ENCODE data around the gene RNF38. TPM values are rescaled to one million over a fixed set of nuclear protein-coding genes. Genes with fewer than 3 reads are reported as not detected.

The RNF38 gene
- total RNA-seq, 1 donor, result 12.7 TPM

GRCh38 chr9:36400332-36401163 is 479 bp upstream of the RNF38 start:
- Histone ChIP-seq H2AFZ (ENCODE audit: low read length) (peak overlapping the region; percentile 80), H3K36me3 (ENCODE audit: insufficient read depth, low read length) (peaks cover 2% of the 10 kb centered on the region), H3K9me3 (ENCODE audit: low read depth, low read length) (no peaks in the 10 kb centered on the region), H3K27me3 (ENCODE audit: insufficient read depth, low read length) (no peaks in the 10 kb centered on the region), H4K20me1 (ENCODE audit: insufficient read depth, low read length) (peaks cover 15% of the 10 kb centered on the region), H3K79me2 (ENCODE audit: insufficient read depth, low read length) (peaks cover 59% of the 10 kb centered on the region), H3K4me3 (ENCODE audit: insufficient read depth, low read length) (peak overlapping the region; percentile 90), H3K4me1 (ENCODE audit: insufficient read depth, low read length) (peaks cover 25% of the 10 kb centered on the region), H3K4me2 (ENCODE audit: insufficient read depth, low read length) (peak overlapping the region; percentile 97), H3K27ac (ENCODE audit: low read depth, low read length) (peak overlapping the region; percentile 76)
- no peak for TF ChIP-seq CTCF (IDR thresholded peaks at IDR 0.05; ENCODE audit: extremely low read depth, low read depth, low read length)
- peak; percentile 99 for DNase-seq (ENCODE audit: insufficient read length, low spot score, missing footprints)

GRCh38 chr9:36398745-36399144 is 1.3 kb downstream of the RNF38 start:
- Histone ChIP-seq H3K4me1 (ENCODE audit: insufficient read depth, low read length) (peaks cover 25% of the 10 kb centered on the region), H2AFZ (ENCODE audit: low read length) (no peak overlapping the region), H3K27ac (ENCODE audit: low read depth, low read length) (peak overlapping the region; percentile 62), H3K9me3 (ENCODE audit: low read depth, low read length) (no peaks in the 10 kb centered on the region), H3K4me3 (ENCODE audit: insufficient read depth, low read length) (peak overlapping the region; percentile 34), H4K20me1 (ENCODE audit: insufficient read depth, low read length) (peaks cover 20% of the 10 kb centered on the region), H3K27me3 (ENCODE audit: insufficient read depth, low read length) (no peaks in the 10 kb centered on the region), H3K36me3 (ENCODE audit: insufficient read depth, low read length) (peaks cover 2% of the 10 kb centered on the region), H3K4me2 (ENCODE audit: insufficient read depth, low read length) (peak overlapping the region; percentile 30), H3K79me2 (ENCODE audit: insufficient read depth, low read length) (peaks cover 74% of the 10 kb centered on the region)
- DNase-seq (ENCODE audit: insufficient read length, low spot score, missing footprints), result peak; percentile 90
- no peak for TF ChIP-seq CTCF (IDR thresholded peaks at IDR 0.05; ENCODE audit: extremely low read depth, low read depth, low read length)

DNA sequence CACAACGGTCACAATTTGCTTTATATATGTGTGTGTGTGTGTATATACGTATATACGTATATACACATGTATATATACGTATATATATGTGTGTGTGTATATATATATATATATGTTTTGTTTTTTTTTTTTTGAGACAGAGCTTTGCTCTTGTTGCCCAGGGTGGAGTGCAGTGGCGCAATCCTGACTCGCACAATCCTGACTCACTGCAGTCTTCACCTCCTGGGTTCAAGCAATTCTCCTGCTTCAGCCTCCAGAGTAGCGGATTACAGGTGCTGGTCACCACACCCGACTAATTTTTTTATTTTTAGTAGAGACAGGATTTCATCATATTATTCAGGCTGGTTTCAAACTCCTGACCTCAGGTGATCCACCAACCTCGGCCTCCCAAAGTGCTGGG is 3.1 kb downstream of the RNF38 start:
- DNase-seq (ENCODE audit: insufficient read length, low spot score, missing footprints), result no peak
- H4K20me1 ChIP-seq (ENCODE audit: insufficient read depth, low read length), result peaks cover 29% of the 10 kb centered on the region
- H2AFZ ChIP-seq (ENCODE audit: low read length), result no peak overlapping the region
- no peaks in the 10 kb centered on the region for H3K9me3 ChIP-seq (ENCODE audit: low read depth, low read length)
- H3K4me2 ChIP-seq (ENCODE audit: insufficient read depth, low read length), result no peak overlapping the region
- TF ChIP-seq CTCF (IDR thresholded peaks at IDR 0.05; ENCODE audit: extremely low read depth, low read depth, low read length), result no peak
- H3K36me3 ChIP-seq (ENCODE audit: insufficient read depth, low read length), result peaks cover 2% of the 10 kb centered on the region
- no peak overlapping the region for H3K27ac ChIP-seq (ENCODE audit: low read depth, low read length)
- no peak overlapping the region for H3K4me3 ChIP-seq (ENCODE audit: insufficient read depth, low read length)
- H3K79me2 ChIP-seq (ENCODE audit: insufficient read depth, low read length), result peaks cover 88% of the 10 kb centered on the region
- H3K27me3 ChIP-seq (ENCODE audit: insufficient read depth, low read length), result no peaks in the 10 kb centered on the region
- peaks cover 27% of the 10 kb centered on the region for H3K4me1 ChIP-seq (ENCODE audit: insufficient read depth, low read length)

- no peak for TF ChIP-seq CTCF (IDR thresholded peaks at IDR 0.05; ENCODE audit: extremely low read depth, low read depth, low read length)
- Histone ChIP-seq H3K27me3 (ENCODE audit: insufficient read depth, low read length) (no peaks in the 10 kb centered on the region), H3K4me3 (ENCODE audit: insufficient read depth, low read length) (no peak overlapping the region), H4K20me1 (ENCODE audit: insufficient read depth, low read length) (peaks cover 30% of the 10 kb centered on the region), H3K4me2 (ENCODE audit: insufficient read depth, low read length) (no peak overlapping the region), H3K27ac (ENCODE audit: low read depth, low read length) (no peak overlapping the region), H3K4me1 (ENCODE audit: insufficient read depth, low read length) (peaks cover 5% of the 10 kb centered on the region), H3K9me3 (ENCODE audit: low read depth, low read length) (no peaks in the 10 kb centered on the region), H3K36me3 (ENCODE audit: insufficient read depth, low read length) (peaks cover 2% of the 10 kb centered on the region), H2AFZ (ENCODE audit: low read length) (no peak overlapping the region), H3K79me2 (ENCODE audit: insufficient read depth, low read length) (peaks cover 95% of the 10 kb centered on the region)
- no peak for DNase-seq (ENCODE audit: insufficient read length, low spot score, missing footprints)
These were observed 7.6 kb downstream of the RNF38 start for GRCh38 chr9:36392489-36392888.

Data from osteoblast (primary cell).